PC-3 (cell line): ENCODE results near the gene TMEM131L. TPM values are rescaled to one million over a fixed set of nuclear protein-coding genes. Genes with fewer than 3 reads are reported as not detected.
"Not testable (repeated sequence)": the region's sequence is repeated elsewhere in the genome, so short reads cannot be mapped to it uniquely, and the experiment has no call there.

Source experiments
- ATAC-seq: fragments of 200-7000 bp; cut with Tn5 transposase; 2 replicates; pipeline ENCODE4 v1.9.1; 2020; ENCODE audit warnings: mild to moderate bottlenecking, moderate library complexity
- BruUV-seq: library from RNA; stranded (reverse); fragments of 400-500 nt; replicated peaks from 2 replicates; lab custom pipeline; 2021; lab: Mats Ljungman, UMichigan
- CTCF ChIA-PET: fragments of 300-600 bp; sonication (Branson Sonifier 250); formaldehyde crosslinking; loops from one replicate; lab custom pipeline; 2022; ENCODE audit warnings: antibody characterized with exemption; lab: Charles Lee
- POLR2A ChIA-PET: fragments of 300-600 bp; sonication (Branson Sonifier 250); formaldehyde crosslinking; loops from one replicate; lab custom pipeline; 2022; ENCODE audit warnings: antibody characterized with exemption; ENCODE audit not compliant: unreplicated experiment; lab: Charles Lee
- DNase-seq: peaks from one replicate; pipeline ENCODE4 v3.0.0-alpha.2; 2015
- H2AFZ ChIP-seq: fragments of 300-600 bp; sonication (generic); 2 replicates; pipeline ENCODE4 v1.6.0; 2016; ENCODE audit warnings: antibody characterized with exemption, low read length
- H3F3A ChIP-seq: fragments of 300-600 bp; sonication (generic); one replicate; pipeline ENCODE4 v1.6.0; 2017; ENCODE audit warnings: antibody characterized with exemption, low read length, control low read depth, mild to moderate bottlenecking; ENCODE audit not compliant: unreplicated experiment
- H3K27ac ChIP-seq: fragments of 300-600 bp; sonication (generic); 2 replicates; pipeline ENCODE4 v1.5.1; 2016; ENCODE audit warnings: mild to moderate bottlenecking, low read length
- H3K27me3 ChIP-seq: fragments of 300-600 bp; sonication (generic); 2 replicates; pipeline ENCODE4 v1.6.1; 2016; ENCODE audit warnings: low read length, mixed read lengths
- H3K36me3 ChIP-seq: fragments of 300-600 bp; sonication (generic); 2 replicates; pipeline ENCODE4 v1.6.1; 2016; ENCODE audit warnings: low read depth, mixed run types, low read length, mixed read lengths
- H3K4me1 ChIP-seq: fragments of 300-600 bp; sonication (generic); 2 replicates; pipeline ENCODE4 v1.5.1; 2016; ENCODE audit warnings: low read length; ENCODE audit not compliant: insufficient read depth
- H3K4me2 ChIP-seq: fragments of 300-600 bp; sonication (generic); 2 replicates; pipeline ENCODE4 v1.6.0; 2016; ENCODE audit warnings: low read length
- H3K4me3 ChIP-seq: fragments of 300-600 bp; sonication (generic); 2 replicates; pipeline ENCODE4 v1.5.1; 2016; ENCODE audit warnings: mild to moderate bottlenecking, low read length, mixed read lengths
- H3K79me2 ChIP-seq: fragments of 300-600 bp; sonication (generic); 2 replicates; pipeline ENCODE4 v1.6.1; 2017; ENCODE audit warnings: low read length, mixed read lengths
- H3K9ac ChIP-seq: fragments of 300-600 bp; sonication (generic); 2 replicates; pipeline ENCODE4 v1.6.0; 2016; ENCODE audit warnings: mild to moderate bottlenecking, low read length
- H3K9me2 ChIP-seq: fragments of 300-600 bp; sonication (generic); replicated peaks from 2 replicates; pipeline ENCODE4 v1.6.1; 2016; ENCODE audit warnings: mixed run types, low read length, mixed read lengths
- H3K9me3 ChIP-seq: fragments of 300-600 bp; sonication (generic); 2 replicates; pipeline ENCODE4 v1.6.1; 2016; ENCODE audit warnings: low read length, mixed read lengths
- H4K20me1 ChIP-seq: fragments of 300-600 bp; sonication (generic); 2 replicates; pipeline ENCODE4 v1.6.1; 2016; ENCODE audit warnings: low read length, mixed read lengths
- EZH2 ChIP-seq: fragments of 300-600 bp; sonication (generic); IDR thresholded peaks from one replicate; pipeline ENCODE4 v1.6.1; 2017; ENCODE audit warnings: antibody characterized with exemption, mild to moderate bottlenecking, low read length; ENCODE audit not compliant: unreplicated experiment
- EZH2phosphoT487 ChIP-seq: fragments of 300-600 bp; sonication (generic); IDR thresholded peaks from 2 replicates; pipeline ENCODE4 v1.6.1; 2018; ENCODE audit warnings: mild to moderate bottlenecking, antibody characterized with exemption, low read length, borderline replicate concordance
- intact Hi-C: fragments of 100-400 bp; cut with micrococcal nuclease; formaldehyde crosslinking; loops from 2 replicates; pipeline ENCODE4 v1.9.0; 2023
- total RNA-seq: library from RNA; depleted of rRNA; stranded (reverse); fragments of >200 nt; gene quantifications from 2 replicates; pipeline ENCODE4 v1.2.3, GENCODE V29; 2014
- TF ChIP-seq, protein P1 (sequence below): fragments of 300-600 bp; sonication (generic); conservative IDR thresholded peaks from 2 replicates; pipeline ENCODE4 v1.5.1; 2017; ENCODE audit warnings: antibody characterized with exemption, low read depth, mild to moderate bottlenecking, low read length

TMEM131L gene
- total RNA-seq, 1 experiment from 2014 or later = 7.7 TPM

DNA sequence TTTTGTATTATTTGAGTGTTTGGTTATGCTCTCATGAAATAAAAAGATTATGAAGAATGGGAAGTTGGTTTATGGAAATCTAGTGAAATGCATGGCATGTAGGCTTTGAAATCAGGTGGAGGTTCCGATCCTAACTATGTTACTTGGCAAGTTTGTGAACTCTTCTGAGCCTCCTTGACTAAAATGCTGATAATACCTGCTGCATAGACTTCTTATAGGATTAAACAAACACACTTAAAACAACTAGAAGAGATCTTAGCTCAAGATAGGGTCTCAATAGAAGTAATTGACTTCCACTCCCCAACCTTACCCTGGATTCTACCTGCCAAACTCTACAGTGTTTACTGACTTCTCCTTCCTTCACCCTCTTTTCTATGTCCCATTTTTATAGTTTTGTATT is 195.7 kb downstream of the TMEM131L start:
- Histone ChIP-seq H3K27me3 (no peaks in the 10 kb centered on the region), H3K9me3 (no peaks in the 10 kb centered on the region), H3K4me3 (no peak overlapping the region), H3K4me1 (no peaks in the 10 kb centered on the region), H3K36me3 (no peaks in the 10 kb centered on the region), H3K9ac (no peak overlapping the region), H2AFZ (no peak overlapping the region), H3K27ac (no peak overlapping the region), H3F3A (no peaks in the 10 kb centered on the region), H3K9me2 (no peaks in the 10 kb centered on the region), H3K79me2 (no peaks in the 10 kb centered on the region), H3K4me2 (no peak overlapping the region), H4K20me1 (no peaks in the 10 kb centered on the region)
- intact Hi-C loops = no loop called here
- DNase-seq = no peak
- BruUV-seq = no TSS peak
- no peak for ATAC-seq
- ChIA-PET CTCF (no interaction called here), POLR2A (interaction anchor here (0.5 kb wide), 1 partner anchor 9 kb away, joined by 11 read pairs; no protein-coding TSS in a partner anchor)
- no peak for TF ChIP-seq EZH2phosphoT487
- TF ChIP-seq, protein P1, sequence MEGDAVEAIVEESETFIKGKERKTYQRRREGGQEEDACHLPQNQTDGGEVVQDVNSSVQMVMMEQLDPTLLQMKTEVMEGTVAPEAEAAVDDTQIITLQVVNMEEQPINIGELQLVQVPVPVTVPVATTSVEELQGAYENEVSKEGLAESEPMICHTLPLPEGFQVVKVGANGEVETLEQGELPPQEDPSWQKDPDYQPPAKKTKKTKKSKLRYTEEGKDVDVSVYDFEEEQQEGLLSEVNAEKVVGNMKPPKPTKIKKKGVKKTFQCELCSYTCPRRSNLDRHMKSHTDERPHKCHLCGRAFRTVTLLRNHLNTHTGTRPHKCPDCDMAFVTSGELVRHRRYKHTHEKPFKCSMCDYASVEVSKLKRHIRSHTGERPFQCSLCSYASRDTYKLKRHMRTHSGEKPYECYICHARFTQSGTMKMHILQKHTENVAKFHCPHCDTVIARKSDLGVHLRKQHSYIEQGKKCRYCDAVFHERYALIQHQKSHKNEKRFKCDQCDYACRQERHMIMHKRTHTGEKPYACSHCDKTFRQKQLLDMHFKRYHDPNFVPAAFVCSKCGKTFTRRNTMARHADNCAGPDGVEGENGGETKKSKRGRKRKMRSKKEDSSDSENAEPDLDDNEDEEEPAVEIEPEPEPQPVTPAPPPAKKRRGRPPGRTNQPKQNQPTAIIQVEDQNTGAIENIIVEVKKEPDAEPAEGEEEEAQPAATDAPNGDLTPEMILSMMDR = no peak
- TF ChIP-seq EZH2 = no peak

DNA sequence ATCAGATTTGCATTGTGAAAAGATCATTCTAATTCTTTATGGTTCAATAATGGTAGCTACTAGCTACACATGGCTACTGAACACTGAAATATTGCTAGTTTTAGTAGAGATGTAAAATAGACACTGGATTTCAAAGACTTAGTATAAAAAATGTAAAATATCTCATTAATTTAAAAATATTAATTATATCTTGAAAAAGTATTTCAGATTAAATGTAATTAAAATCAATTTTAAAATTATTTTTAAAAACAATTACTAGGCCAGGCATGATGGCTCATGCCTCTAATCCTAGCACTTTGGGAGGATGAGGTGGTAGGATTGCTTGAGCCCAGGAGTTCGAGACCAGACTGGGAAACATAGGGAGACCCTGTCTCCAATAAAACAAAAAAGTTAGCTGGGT is 197.5 kb downstream of the TMEM131L start:
- H3K27ac ChIP-seq = no peak overlapping the region
- no TSS peak for BruUV-seq
- H2AFZ ChIP-seq = no peak overlapping the region
- POLR2A ChIA-PET = no interaction called here
- no peaks in the 10 kb centered on the region for H3K9me2 ChIP-seq
- CTCF ChIA-PET = no interaction called here
- H3K36me3 ChIP-seq = no peaks in the 10 kb centered on the region
- H3K9me3 ChIP-seq = no peaks in the 10 kb centered on the region
- no peak overlapping the region for H3K4me3 ChIP-seq
- intact Hi-C loops = no loop called here
- ATAC-seq (no peak), DNase-seq (no peak)
- no peaks in the 10 kb centered on the region for H3K4me1 ChIP-seq
- TF ChIP-seq EZH2phosphoT487 = no peak
- TF ChIP-seq EZH2 = no peak
- TF ChIP-seq, protein P1 = no peak
- H4K20me1 ChIP-seq = no peaks in the 10 kb centered on the region
- H3K9ac ChIP-seq = no peak overlapping the region
- no peak overlapping the region for H3K4me2 ChIP-seq
- no peaks in the 10 kb centered on the region for H3F3A ChIP-seq
- H3K79me2 ChIP-seq = no peaks in the 10 kb centered on the region
- no peaks in the 10 kb centered on the region for H3K27me3 ChIP-seq

DNA sequence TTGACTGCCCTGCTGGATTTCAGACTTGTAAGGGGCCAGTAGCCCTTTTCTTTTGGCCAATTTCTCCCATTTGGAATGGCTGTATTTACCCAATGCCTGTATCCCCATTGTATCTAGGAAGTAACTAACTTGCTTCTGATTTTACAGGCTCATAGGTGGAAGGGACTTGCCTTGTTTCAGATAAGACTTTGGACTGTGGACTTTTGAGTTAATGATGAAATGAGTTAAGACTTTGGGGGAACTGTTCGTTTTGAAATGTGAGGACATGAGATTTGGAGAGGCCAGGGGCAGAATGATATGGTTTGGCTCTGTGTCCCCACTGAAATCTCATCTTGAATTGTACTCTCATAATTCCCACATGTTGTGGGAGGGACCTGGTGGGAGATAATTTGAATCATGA is 200.3 kb downstream of the TMEM131L start:
- H4K20me1 ChIP-seq, H3K9ac ChIP-seq, CTCF ChIA-PET, ATAC-seq, H2AFZ ChIP-seq, H3F3A ChIP-seq, H3K9me3 ChIP-seq, H3K27me3 ChIP-seq, H3K36me3 ChIP-seq, POLR2A ChIA-PET, H3K79me2 ChIP-seq, H3K27ac ChIP-seq, H3K4me3 ChIP-seq, H3K4me1 ChIP-seq, H3K9me2 ChIP-seq, BruUV-seq, DNase-seq, intact Hi-C loops, H3K4me2 ChIP-seq: not testable (repeated sequence)
